Activated CD4-positive, alpha-beta T cell treated with anti-CD3 and anti-CD28 coated beads, Interleukin-2, amount 50 U/mL, for 1 hour (primary cell): ENCODE data around the gene RPL36.
"Not testable (repeated sequence)": the region's sequence is repeated elsewhere in the genome, so short reads cannot be mapped to it uniquely, and the experiment has no call there.

Source experiments
- DNase-seq: peaks from one replicate; pipeline ENCODE4 v3.0.0-alpha.2; 2020

RPL36 gene

GRCh38 chr19:5707576-5708575 lies 17.8 kb downstream of the RPL36 start:
- no peak for DNase-seq

GRCh38 chr19:5711025-5711424 lies 20.9 kb downstream of the RPL36 start:
- no peak for DNase-seq

- no peak for DNase-seq
These were observed 21.6 kb downstream of the RPL36 start for GRCh38 chr19:5711713-5712161.

DNA sequence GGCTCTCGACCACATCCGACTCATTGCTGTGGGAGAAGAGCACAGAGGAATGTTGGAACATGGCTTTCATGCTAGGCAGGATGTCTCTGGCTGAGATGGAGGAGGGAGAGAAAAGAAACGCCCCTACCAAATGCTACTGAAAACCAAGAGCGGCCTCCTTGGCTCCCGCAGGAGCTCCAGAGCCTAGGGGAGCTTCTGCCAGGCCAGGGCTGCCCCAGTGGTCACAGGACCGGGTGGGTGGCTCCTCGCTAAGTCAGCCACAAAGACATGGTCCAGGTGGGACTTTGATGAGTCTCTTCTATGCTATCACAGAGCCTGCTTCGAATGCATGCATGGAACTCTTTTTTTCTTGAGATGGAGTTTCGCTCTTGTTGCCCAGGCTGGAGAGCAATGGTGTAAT lies 23.1 kb downstream of the RPL36 start:
- DNase-seq = no peak

DNA sequence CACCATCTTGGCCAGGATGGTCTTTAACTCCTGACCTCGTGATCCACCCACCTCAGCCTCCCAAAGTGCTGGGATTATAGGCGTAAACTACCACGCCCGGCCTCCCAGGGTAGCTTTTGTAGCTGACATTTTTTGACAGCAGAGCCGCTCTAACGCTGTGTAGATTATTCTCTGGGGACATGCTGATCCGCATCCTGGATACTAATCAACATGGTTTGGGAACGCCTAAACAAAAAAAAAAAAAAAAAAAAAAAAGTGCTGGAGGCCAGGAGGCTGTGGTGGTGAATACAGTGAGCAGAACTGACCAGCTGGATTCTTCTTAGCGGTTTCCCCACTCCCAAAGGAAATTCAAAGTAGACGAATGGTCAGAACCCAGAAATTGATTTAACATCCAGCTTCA lies 24.7 kb downstream of the RPL36 start:
- DNase-seq = no peak

- DNase-seq = no peak
These were observed 27.3 kb downstream of the RPL36 start for GRCh38 chr19:5717215-5717935.

DNA sequence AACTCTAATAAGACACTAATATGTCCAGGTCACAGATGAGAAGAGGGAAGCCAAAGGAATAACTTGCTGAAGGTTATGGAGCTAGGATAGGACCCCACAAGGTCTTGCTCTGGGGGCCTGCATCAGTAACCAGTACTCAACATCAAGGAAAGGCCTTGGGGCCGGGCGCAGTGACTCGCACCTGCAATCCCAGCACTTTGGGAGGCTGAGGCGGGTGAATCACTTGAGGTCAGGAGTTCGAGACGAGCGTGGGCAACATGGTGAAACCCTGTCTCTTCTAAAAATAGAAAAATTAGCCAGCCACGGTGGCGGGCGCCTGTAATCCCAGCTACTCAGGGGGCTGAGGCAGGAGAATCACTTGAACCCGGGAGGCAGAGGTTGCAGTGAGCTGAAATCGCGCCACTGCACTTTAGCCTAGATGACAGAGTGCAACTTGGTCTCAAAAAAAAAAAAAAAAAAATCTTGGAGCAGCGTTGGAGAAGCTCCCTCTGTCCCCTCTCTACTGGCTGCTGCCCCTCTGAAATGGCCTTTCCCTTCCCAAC lies 28.0 kb downstream of the RPL36 start:
- DNase-seq = no peak

GRCh38 chr19:5718579-5719273 lies 28.6 kb downstream of the RPL36 start:
- DNase-seq = no peak

GRCh38 chr19:5719274-5719960 lies 29.3 kb downstream of the RPL36 start:
- no peak for DNase-seq

DNA sequence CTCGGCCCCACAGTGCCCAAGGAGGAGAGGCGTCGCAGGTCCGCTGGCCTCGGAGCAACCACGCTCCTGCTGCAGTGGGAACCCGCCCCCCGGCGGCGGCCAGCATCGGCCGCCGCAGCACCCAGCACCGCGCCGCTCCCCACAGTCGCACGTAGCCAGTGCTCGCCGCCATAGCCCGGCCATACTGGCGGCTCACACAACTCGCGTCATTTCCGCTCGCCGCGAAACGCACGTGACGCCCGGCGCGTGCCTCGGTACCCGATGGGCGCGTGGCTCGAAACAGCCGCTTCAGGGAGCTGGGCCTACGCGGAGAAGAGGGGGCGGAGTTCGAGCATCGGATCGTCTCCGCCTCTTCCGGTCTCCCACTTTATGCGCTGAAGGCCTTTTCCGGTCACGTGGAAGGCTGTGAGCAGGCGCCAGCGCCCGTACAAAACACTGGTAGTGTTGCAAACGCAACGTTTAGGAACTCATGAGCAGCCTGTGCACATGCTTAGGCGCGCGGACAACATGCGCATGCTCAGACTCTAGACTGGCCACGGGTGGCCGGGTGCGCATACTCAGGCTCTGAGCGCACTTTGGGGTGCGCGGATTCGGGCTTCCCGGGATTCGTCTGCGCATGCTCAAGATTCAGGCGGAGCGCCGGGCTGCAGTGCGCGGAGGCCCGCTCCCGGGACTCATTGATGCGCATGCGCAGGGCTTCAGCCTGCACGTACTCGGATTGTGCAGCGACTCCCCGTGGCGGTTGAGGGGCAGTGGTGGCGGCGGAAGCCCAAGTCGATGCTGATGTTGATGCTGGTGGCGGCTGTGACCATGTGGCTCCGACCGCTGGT lies 30.1 kb downstream of the RPL36 start, which contains the start of the genes CATSPERD and LONP1:
Gene CATSPERD (plus strand): TSS at position 677 of the 830 bp plus-strand sequence. CDS start 101 bp downstream, at position 778.
Gene LONP1 (minus strand): TSS at position 186 of the 830 bp plus-strand sequence. CDS start 14 bp downstream, at position 172.
- peak; percentile 97 for DNase-seq

DNA sequence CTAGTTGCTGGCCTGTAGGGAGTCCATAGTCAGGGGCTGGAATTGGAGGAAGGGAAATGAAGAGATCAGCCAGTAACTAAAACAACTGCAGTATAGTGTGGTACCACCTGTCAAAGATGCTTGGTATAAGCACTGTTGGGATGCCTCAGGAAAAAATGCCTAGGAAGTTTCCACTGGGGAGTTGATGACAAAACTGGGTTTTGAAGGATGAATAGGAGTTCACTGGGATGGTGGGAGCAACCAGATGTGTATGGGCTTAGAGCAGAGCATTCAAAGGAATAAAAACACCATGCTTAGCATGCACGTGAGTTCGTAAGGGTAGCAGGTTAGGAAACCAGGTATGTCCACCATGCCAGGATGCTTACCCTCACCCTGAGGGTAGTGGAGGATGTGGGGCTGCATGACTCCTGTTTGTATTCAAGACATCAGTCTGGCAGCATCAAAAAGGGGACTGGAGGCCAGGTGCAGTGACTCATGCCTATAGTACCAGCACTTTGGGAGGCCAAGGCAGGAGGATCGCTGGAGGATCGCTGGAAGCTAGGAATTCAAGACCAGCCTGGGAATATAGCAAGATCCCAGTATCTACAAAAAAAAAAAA lies 37.5 kb downstream of the RPL36 start:
- no peak for DNase-seq

DNA sequence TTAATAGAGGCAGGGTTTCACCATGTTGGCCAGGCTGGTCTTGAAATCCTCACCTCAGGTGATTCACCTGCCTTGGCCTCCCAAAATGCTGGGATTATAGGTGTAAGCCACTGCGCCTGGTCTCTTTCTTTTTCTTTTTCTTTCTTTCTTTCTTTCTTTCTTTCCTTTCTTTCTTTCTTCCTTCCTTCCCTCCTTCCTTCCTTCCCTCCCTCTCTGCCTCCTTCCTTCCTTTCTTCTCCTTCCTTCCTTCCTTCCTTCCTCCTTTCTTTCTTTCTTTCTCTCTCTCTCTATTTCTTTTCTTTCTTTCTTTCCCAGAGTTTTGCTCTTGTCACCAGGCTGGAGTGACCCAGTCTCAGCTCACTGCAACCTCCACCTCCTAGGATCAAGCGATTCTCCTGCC lies 43.1 kb downstream of the RPL36 start:
- DNase-seq = not testable (repeated sequence)

DNA sequence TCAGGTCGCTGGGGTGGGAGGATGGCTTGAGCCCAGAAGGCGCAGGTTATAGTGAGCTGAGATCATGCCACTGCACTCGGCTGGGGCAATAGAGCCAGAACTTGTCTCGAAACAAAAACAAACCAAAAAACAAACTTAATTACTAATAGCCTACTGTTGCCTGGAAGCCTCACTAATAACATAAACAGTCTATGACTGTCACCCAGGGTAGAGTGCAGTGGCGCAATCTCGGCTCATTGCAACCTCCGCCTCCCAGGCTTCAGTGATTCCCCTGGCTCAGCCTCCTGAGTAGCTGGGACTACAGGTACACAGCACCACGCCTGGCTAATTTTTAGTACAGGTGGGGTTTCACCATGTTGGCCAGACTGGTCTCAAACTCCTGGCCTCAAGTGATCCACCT lies 48.3 kb downstream of the RPL36 start:
- DNase-seq = no peak
